ENCODE measurements around the gene SSBP2.
A peak's percentile ranks its signal among the peaks of the same experiment; 100 is the strongest.

DNA sequence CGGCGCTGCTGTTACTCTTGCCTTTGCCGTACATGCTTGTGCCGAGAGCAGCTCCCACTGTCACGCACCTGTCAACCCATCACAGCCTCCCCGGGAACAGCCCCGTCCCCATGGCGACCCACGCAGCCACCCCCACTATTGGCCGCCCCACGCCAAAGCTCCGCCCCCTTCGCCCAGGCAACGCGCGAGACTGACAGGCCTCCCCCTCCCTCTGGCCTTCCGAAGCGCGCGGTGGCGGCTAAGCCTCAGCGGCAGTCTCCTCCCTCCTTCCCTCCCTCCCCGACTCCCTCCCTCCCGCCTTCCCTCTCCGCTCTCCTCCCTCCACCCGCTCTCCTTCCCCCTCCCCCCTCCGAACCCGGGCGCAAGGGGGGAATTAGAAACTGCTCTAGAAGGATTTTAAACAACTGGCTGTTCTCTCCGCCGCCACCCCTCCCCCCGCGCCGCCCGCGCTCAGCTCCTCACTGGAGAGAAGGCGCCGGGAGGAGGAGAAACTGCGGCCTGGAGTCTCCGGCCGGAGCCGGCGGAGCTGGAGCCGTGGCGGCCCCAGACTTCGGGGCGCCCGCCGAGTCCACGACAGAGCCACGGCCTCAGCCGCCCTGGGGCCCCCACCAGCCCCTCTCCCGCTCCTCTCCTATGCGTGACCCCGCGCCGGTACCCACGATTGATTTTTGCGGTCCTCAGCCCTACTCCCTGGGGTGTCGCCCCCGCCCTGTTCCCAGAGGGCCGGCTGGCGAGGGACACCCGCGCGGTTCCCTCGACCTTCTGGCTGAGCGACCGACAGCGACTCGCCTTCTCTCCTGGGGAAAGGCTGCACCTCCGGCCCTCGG is at the start of gene SSBP2:
- TF ChIP-seq, protein P1, sequence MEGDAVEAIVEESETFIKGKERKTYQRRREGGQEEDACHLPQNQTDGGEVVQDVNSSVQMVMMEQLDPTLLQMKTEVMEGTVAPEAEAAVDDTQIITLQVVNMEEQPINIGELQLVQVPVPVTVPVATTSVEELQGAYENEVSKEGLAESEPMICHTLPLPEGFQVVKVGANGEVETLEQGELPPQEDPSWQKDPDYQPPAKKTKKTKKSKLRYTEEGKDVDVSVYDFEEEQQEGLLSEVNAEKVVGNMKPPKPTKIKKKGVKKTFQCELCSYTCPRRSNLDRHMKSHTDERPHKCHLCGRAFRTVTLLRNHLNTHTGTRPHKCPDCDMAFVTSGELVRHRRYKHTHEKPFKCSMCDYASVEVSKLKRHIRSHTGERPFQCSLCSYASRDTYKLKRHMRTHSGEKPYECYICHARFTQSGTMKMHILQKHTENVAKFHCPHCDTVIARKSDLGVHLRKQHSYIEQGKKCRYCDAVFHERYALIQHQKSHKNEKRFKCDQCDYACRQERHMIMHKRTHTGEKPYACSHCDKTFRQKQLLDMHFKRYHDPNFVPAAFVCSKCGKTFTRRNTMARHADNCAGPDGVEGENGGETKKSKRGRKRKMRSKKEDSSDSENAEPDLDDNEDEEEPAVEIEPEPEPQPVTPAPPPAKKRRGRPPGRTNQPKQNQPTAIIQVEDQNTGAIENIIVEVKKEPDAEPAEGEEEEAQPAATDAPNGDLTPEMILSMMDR (IDR thresholded peaks at IDR 0.05): peak in 1 of 6 experiments; percentile 6
- TF ChIP-seq EP300 (IDR thresholded peaks at IDR 0.05) (peak in 2 of 4 donors; percentile 56 to 85), POLR2A (IDR thresholded peaks at IDR 0.05) (peak in 3 of 4 donors; percentile 49 to 83 (median 74))
